PC-3 (cell line): Measurements from ENCODE around the gene SLC35G4.

Experiments
- EZH2 ChIP-seq: fragments of 300-600 bp; sonication (generic); IDR thresholded peaks from one replicate; pipeline ENCODE4 v1.6.1; 2017; ENCODE audit warnings: antibody characterized with exemption, mild to moderate bottlenecking, low read length; ENCODE audit not compliant: unreplicated experiment
- EZH2phosphoT487 ChIP-seq: fragments of 300-600 bp; sonication (generic); IDR thresholded peaks from 2 replicates; pipeline ENCODE4 v1.6.1; 2018; ENCODE audit warnings: mild to moderate bottlenecking, antibody characterized with exemption, low read length, borderline replicate concordance
- TF ChIP-seq, protein P1 (sequence below): fragments of 300-600 bp; sonication (generic); conservative IDR thresholded peaks from 2 replicates; pipeline ENCODE4 v1.5.1; 2017; ENCODE audit warnings: antibody characterized with exemption, low read depth, mild to moderate bottlenecking, low read length

GRCh38 chr18:11658989-11659388 lies 49.6 kb downstream of the SLC35G4 start:
- TF ChIP-seq, protein P1, sequence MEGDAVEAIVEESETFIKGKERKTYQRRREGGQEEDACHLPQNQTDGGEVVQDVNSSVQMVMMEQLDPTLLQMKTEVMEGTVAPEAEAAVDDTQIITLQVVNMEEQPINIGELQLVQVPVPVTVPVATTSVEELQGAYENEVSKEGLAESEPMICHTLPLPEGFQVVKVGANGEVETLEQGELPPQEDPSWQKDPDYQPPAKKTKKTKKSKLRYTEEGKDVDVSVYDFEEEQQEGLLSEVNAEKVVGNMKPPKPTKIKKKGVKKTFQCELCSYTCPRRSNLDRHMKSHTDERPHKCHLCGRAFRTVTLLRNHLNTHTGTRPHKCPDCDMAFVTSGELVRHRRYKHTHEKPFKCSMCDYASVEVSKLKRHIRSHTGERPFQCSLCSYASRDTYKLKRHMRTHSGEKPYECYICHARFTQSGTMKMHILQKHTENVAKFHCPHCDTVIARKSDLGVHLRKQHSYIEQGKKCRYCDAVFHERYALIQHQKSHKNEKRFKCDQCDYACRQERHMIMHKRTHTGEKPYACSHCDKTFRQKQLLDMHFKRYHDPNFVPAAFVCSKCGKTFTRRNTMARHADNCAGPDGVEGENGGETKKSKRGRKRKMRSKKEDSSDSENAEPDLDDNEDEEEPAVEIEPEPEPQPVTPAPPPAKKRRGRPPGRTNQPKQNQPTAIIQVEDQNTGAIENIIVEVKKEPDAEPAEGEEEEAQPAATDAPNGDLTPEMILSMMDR: no peak
- TF ChIP-seq EZH2 (no peak), EZH2phosphoT487 (no peak)
